ENCODE data around the gene UNC5C. TPM values are rescaled to one million over a fixed set of nuclear protein-coding genes. Genes with fewer than 3 reads are reported as not detected.

Gene UNC5C
- total RNA-seq, 1 donor from 2014 or later = 0.70 TPM

- H3K27ac Mint-ChIP-seq (ENCODE audit: unreplicated experiment) = no peak overlapping the region
- H3K36me3 Mint-ChIP-seq (ENCODE audit: unreplicated experiment) = no peaks in the 10 kb centered on the region
- H3K27me3 Mint-ChIP-seq (ENCODE audit: unreplicated experiment) = peaks cover 5% of the 10 kb centered on the region
- no peaks in the 10 kb centered on the region for H3K9me3 Mint-ChIP-seq (ENCODE audit: unreplicated experiment)
- DNase-seq (ENCODE audit: extremely low spot score, unreplicated experiment) = no peak
- peaks cover 9% of the 10 kb centered on the region for H3K4me1 Mint-ChIP-seq (ENCODE audit: unreplicated experiment)
- TF ChIP-seq, protein P1, sequence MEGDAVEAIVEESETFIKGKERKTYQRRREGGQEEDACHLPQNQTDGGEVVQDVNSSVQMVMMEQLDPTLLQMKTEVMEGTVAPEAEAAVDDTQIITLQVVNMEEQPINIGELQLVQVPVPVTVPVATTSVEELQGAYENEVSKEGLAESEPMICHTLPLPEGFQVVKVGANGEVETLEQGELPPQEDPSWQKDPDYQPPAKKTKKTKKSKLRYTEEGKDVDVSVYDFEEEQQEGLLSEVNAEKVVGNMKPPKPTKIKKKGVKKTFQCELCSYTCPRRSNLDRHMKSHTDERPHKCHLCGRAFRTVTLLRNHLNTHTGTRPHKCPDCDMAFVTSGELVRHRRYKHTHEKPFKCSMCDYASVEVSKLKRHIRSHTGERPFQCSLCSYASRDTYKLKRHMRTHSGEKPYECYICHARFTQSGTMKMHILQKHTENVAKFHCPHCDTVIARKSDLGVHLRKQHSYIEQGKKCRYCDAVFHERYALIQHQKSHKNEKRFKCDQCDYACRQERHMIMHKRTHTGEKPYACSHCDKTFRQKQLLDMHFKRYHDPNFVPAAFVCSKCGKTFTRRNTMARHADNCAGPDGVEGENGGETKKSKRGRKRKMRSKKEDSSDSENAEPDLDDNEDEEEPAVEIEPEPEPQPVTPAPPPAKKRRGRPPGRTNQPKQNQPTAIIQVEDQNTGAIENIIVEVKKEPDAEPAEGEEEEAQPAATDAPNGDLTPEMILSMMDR (IDR thresholded peaks at IDR 0.05) = no peak
- no peak overlapping the region for H3K4me3 Mint-ChIP-seq (ENCODE audit: unreplicated experiment)
Observed at GRCh38 chr4:95409750-95410149, 139.0 kb downstream of the UNC5C start.

- DNase-seq (ENCODE audit: extremely low spot score, unreplicated experiment) = no peak
- Mint-ChIP-seq H3K4me3 (ENCODE audit: unreplicated experiment) (no peak overlapping the region), H3K9me3 (ENCODE audit: unreplicated experiment) (no peaks in the 10 kb centered on the region), H3K27ac (ENCODE audit: unreplicated experiment) (no peak overlapping the region), H3K4me1 (ENCODE audit: unreplicated experiment) (peaks cover 9% of the 10 kb centered on the region), H3K27me3 (ENCODE audit: unreplicated experiment) (peaks cover 5% of the 10 kb centered on the region), H3K36me3 (ENCODE audit: unreplicated experiment) (no peaks in the 10 kb centered on the region)
- TF ChIP-seq, protein P1 (IDR thresholded peaks at IDR 0.05) = no peak
Observed at GRCh38 chr4:95409127-95409526, 139.6 kb downstream of the UNC5C start.

GRCh38 chr4:95402299-95402698, 146.5 kb downstream of the UNC5C start:
- Mint-ChIP-seq H3K27ac (ENCODE audit: unreplicated experiment) (no peak overlapping the region), H3K4me3 (ENCODE audit: unreplicated experiment) (no peak overlapping the region), H3K4me1 (ENCODE audit: unreplicated experiment) (no peaks in the 10 kb centered on the region), H3K36me3 (ENCODE audit: unreplicated experiment) (no peaks in the 10 kb centered on the region), H3K27me3 (ENCODE audit: unreplicated experiment) (peaks cover 19% of the 10 kb centered on the region), H3K9me3 (ENCODE audit: unreplicated experiment) (no peaks in the 10 kb centered on the region)
- no peak for DNase-seq (ENCODE audit: extremely low spot score, unreplicated experiment)
- TF ChIP-seq, protein P1 (IDR thresholded peaks at IDR 0.05) = no peak

DNA sequence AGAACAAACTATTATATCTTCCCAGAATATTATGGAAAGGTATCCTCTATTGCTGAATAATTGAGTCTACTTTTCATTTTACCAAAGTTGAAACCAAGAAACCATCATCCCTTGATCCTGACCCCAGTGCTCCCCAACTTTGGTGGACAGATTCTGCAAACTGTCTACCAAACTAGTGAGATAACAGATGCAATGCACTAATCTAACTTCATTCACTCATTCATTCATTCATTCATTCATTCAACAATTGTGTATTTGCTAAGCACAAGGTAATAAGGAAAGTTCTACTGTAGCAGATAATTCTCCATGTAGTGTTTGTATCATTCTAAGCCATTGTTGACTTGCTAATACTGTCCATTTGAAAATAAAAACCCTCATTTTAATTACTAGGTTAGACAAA, 150.6 kb downstream of the UNC5C start:
- no peaks in the 10 kb centered on the region for H3K9me3 Mint-ChIP-seq (ENCODE audit: unreplicated experiment)
- TF ChIP-seq, protein P1 (IDR thresholded peaks at IDR 0.05) = no peak
- H3K4me1 Mint-ChIP-seq (ENCODE audit: unreplicated experiment) = peaks cover 3% of the 10 kb centered on the region
- peaks cover 27% of the 10 kb centered on the region for H3K27me3 Mint-ChIP-seq (ENCODE audit: unreplicated experiment)
- no peaks in the 10 kb centered on the region for H3K36me3 Mint-ChIP-seq (ENCODE audit: unreplicated experiment)
- no peak for DNase-seq (ENCODE audit: extremely low spot score, unreplicated experiment)
- H3K27ac Mint-ChIP-seq (ENCODE audit: unreplicated experiment) = no peak overlapping the region
- H3K4me3 Mint-ChIP-seq (ENCODE audit: unreplicated experiment) = no peak overlapping the region

DNA sequence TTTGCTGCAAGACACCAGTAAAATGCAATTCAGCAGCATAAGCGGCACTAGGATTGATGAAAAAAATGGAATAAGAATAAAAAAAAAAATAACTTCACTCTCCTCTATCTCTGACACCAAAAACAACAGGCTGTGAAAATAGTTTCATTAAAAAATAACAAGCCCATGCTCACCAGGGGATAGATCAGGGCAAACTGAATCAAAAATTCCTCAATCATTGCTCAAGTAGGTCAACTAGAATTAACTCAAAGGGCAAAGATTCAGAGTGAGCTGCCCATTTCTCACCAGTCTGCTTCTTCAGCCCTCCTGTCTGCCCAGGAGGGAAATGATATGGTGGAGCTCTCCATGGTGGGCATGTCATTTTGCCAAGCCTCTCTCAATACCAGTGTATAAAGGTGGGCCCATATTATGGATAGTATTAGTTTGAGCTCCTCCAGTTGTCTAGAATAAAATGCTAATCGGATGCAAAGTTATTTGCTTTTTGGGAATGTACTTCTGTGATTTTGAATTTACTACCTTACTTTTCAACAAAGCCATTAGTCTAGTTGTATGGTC, 153.9 kb downstream of the UNC5C start:
- Mint-ChIP-seq H3K36me3 (ENCODE audit: unreplicated experiment) (no peaks in the 10 kb centered on the region), H3K4me1 (ENCODE audit: unreplicated experiment) (peaks cover 3% of the 10 kb centered on the region), H3K27me3 (ENCODE audit: unreplicated experiment) (peaks cover 30% of the 10 kb centered on the region), H3K9me3 (ENCODE audit: unreplicated experiment) (no peaks in the 10 kb centered on the region), H3K4me3 (ENCODE audit: unreplicated experiment) (no peak overlapping the region), H3K27ac (ENCODE audit: unreplicated experiment) (no peak overlapping the region)
- TF ChIP-seq, protein P1 (IDR thresholded peaks at IDR 0.05) = no peak
- no peak for DNase-seq (ENCODE audit: extremely low spot score, unreplicated experiment)

Data from osteocyte (in vitro differentiated cells).